Endothelial cell of umbilical vein (primary cell): Measurements from ENCODE around the gene ZNF57. TPM values are rescaled to one million over a fixed set of nuclear protein-coding genes. Genes with fewer than 3 reads are reported as not detected.

Experiments
- BruUV-seq: library from RNA; stranded (reverse); fragments of 400-500 nt; replicated peaks from 2 replicates; lab custom pipeline; 2021; lab: Mats Ljungman, UMichigan
- CTCF ChIA-PET: fragments of 300-600, 350-600 bp; sonication (Branson Sonifier 250); formaldehyde crosslinking; loops from one replicate; lab custom pipeline; 2021; ENCODE audit warnings: antibody characterized with exemption, inconsistent platforms; lab: Charles Lee
- POLR2A ChIA-PET: fragments of 300-600, 350-600 bp; sonication (Branson Sonifier 250); formaldehyde crosslinking; loops from one replicate; lab custom pipeline; 2021; ENCODE audit warnings: antibody characterized with exemption, inconsistent platforms; lab: Charles Lee
- DNase-seq: peaks from one replicate; pipeline ENCODE4 v3.0.0-alpha.2; 2011; ENCODE audit warnings: low read depth, low spot score
- FAIRE-seq: peaks from 2 replicates; lab custom pipeline; 2011; peaks lifted over from hg19 to GRCh38; lab: Jason Lieb, UNC
- H2AFZ ChIP-seq: 2 replicates; pipeline ENCODE4 v1.6.0; 2012; ENCODE audit warnings: low read depth, low read length, control low read depth, inconsistent platforms
- H3K27ac ChIP-seq: 2 replicates; pipeline ENCODE4 v1.5.1; 2011; ENCODE audit warnings: low read depth, mild to moderate bottlenecking, control low read depth, low read length, moderate library complexity; ENCODE audit not compliant: insufficient read depth
- H3K27me3 ChIP-seq, 2 experiments: 2 replicates each; pipeline versions ENCODE4 v1.6.0 to v1.6.1; 2011; ENCODE audit warnings: low read length in 2 of 2, mixed read lengths in 1 of 2; ENCODE audit not compliant: control insufficient read depth in 2 of 2, insufficient read depth in 2 of 2
- H3K36me3 ChIP-seq, 2 experiments: 2 replicates in 1 of 2; 3 replicates in 1 of 2; pipeline ENCODE4 v1.5.1; 2011; ENCODE audit warnings: low read length in 2 of 2, mild to moderate bottlenecking in 1 of 2, moderate library complexity in 1 of 2; ENCODE audit not compliant: control insufficient read depth in 2 of 2, insufficient read depth in 2 of 2; ENCODE audit errors: extremely low read depth in 1 of 2
- H3K4me1 ChIP-seq: 3 replicates; pipeline ENCODE4 v1.5.1; 2011; ENCODE audit warnings: mild to moderate bottlenecking, low read length; ENCODE audit not compliant: control insufficient read depth, insufficient read depth; ENCODE audit errors: extremely low read depth
- H3K4me2 ChIP-seq: 2 replicates; pipeline ENCODE4 v1.6.1; 2011; ENCODE audit warnings: low read length, control low read depth, mixed read lengths; ENCODE audit not compliant: insufficient read depth
- H3K4me3 ChIP-seq, 3 experiments: fragments of 200-600 bp in 1 of 3; sonication (generic), shearing (Covaris generic) in 1 of 3; replicated peaks in 1 of 3; 2 replicates each; pipeline ENCODE4 v1.5.1; 2011 to 2016; ENCODE audit warnings: control low read depth in 3 of 3, low read length in 3 of 3, mild to moderate bottlenecking in 2 of 3, inconsistent platforms in 1 of 3, low read depth in 1 of 3, moderate library complexity in 1 of 3; ENCODE audit not compliant: insufficient read depth in 1 of 3
- H3K79me2 ChIP-seq: 2 replicates; pipeline ENCODE4 v1.6.0; 2012; ENCODE audit warnings: low read length, inconsistent platforms; ENCODE audit not compliant: control insufficient read depth, insufficient read depth
- H3K9ac ChIP-seq: replicated peaks from 2 replicates; pipeline ENCODE3; 2011; ENCODE audit warnings: low read length, control low read depth; ENCODE audit not compliant: insufficient read depth; ENCODE audit errors: extremely low read depth
- H3K9me1 ChIP-seq: replicated peaks from 3 replicates; pipeline ENCODE4 v1.6.0; 2011; ENCODE audit warnings: mild to moderate bottlenecking, low read length; ENCODE audit not compliant: control insufficient read depth, insufficient read depth; ENCODE audit errors: extremely low read depth
- H3K9me3 ChIP-seq: replicated peaks from 2 replicates; pipeline ENCODE4 v1.5.1; 2012; ENCODE audit warnings: low read length, inconsistent platforms; ENCODE audit not compliant: control insufficient read depth, insufficient read depth
- H4K20me1 ChIP-seq: replicated peaks from 2 replicates; pipeline ENCODE3; 2011; ENCODE audit warnings: mild to moderate bottlenecking, low read length; ENCODE audit not compliant: control insufficient read depth, insufficient read depth; ENCODE audit errors: extremely low read depth
- EZH2 ChIP-seq: IDR thresholded peaks from 2 replicates; pipeline ENCODE4 v1.6.1; 2012; ENCODE audit warnings: borderline replicate concordance, low read depth, mild to moderate bottlenecking, moderate library complexity, low read length, inconsistent platforms; ENCODE audit not compliant: severe bottlenecking
- FOS ChIP-seq: IDR thresholded peaks from 2 replicates; pipeline ENCODE4 v1.6.1; 2011; ENCODE audit warnings: mild to moderate bottlenecking, low read length, moderate library complexity, borderline replicate concordance; ENCODE audit not compliant: insufficient read depth
- GATA2 ChIP-seq: IDR thresholded peaks from 2 replicates; pipeline ENCODE4 v1.7.0; 2011; ENCODE audit warnings: low read depth, mild to moderate bottlenecking, moderate library complexity, mixed read lengths, low read length; ENCODE audit not compliant: insufficient read length, insufficient read depth
- JUN ChIP-seq: IDR thresholded peaks from 2 replicates; pipeline ENCODE4 v1.6.1; 2011; ENCODE audit warnings: borderline replicate concordance, low read depth; ENCODE audit not compliant: insufficient read length, insufficient read depth
- MYC ChIP-seq: IDR thresholded peaks from one replicate; pipeline ENCODE4 v1.6.1; 2011; ENCODE audit warnings: mild to moderate bottlenecking, low read depth, low read length
- POLR2A ChIP-seq: IDR thresholded peaks from 2 replicates; pipeline ENCODE4 v1.6.1; 2012; ENCODE audit warnings: low read depth, mild to moderate bottlenecking, control low read depth, low read length
- POLR2AphosphoS5 ChIP-seq: IDR thresholded peaks from 2 replicates; pipeline ENCODE4 v1.6.1; 2012; ENCODE audit warnings: low read depth, mild to moderate bottlenecking, control low read depth, low read length, moderate library complexity; ENCODE audit not compliant: insufficient read depth
- dilution Hi-C: fragments of 300-500 bp; cut with MboI; formaldehyde crosslinking; loops from one replicate; pipeline ENCODE4 v1.15.0; 2019; ENCODE audit warnings: low sequenced_read_pairs; ENCODE audit not compliant: extremely low pct_ligation_motif_present
- intact Hi-C: fragments of 100-400 bp; cut with micrococcal nuclease; formaldehyde crosslinking; loops from one replicate; pipeline ENCODE4 v1.10.0; 2022
- polyA plus RNA-seq, 4 experiments: library from polyadenylated mRNA; depleted of rRNA in 3 of 4; stranded (reverse) in 3 of 4; unstranded in 1 of 4; fragments of >200 nt; gene quantifications; 2 replicates each; pipeline versions ENCODE4 v1.2.1 to v1.2.3, GENCODE V29; 2011 to 2012; ENCODE audit warnings: missing spikeins in 1 of 4
- total RNA-seq: library from RNA; stranded (reverse); gene quantifications from 2 replicates; pipeline ENCODE4 v1.2.3, GENCODE V29; 2021
- TF ChIP-seq, protein P1 (sequence below), 2 donors: IDR thresholded peaks; 1 replicate in 1 of 2; 2 replicates in 1 of 2; pipeline ENCODE4 v1.5.1; 2011; ENCODE audit warnings: low read length in 2 of 2, mild to moderate bottlenecking in 2 of 2, moderate library complexity in 2 of 2, control low read depth in 1 of 2, inconsistent platforms in 1 of 2, low read depth in 1 of 2; ENCODE audit not compliant: insufficient read depth in 1 of 2; ENCODE audit errors: extremely low read depth in 1 of 2
- TF ChIP-seq, protein P2 (sequence below): IDR thresholded peaks from 2 replicates; pipeline ENCODE4 v1.6.1; 2011; ENCODE audit not compliant: insufficient read depth, insufficient read length

Gene ZNF57
- total and polyA plus RNA-seq, 2 donors (not counting 3 experiments of a cell fraction or from before 2014, with no cell fraction given) = 2.0 to 3.6 TPM

DNA sequence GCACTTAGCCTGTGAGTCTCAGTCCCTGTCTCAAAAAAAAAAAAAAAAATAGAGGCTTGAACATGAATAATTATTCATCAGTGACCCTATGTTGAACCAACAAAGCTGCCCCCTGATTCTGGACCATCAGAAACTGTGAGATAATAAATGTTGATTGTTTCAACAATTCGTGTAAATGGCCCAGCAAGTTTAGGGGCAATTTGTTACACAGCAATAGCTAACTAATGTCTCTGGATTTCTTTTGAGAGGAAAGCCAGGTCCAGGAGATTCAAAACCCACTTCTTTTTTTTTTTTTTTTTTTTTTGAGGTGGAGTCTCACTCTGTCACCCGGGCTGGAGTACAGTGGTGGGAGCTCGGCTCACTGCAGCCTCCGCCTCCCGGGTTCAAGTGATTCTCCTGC, 64.1 kb downstream of the ZNF57 start:
- H2AFZ ChIP-seq = no peak overlapping the region
- no TSS peak for BruUV-seq
- ChIA-PET CTCF (interaction anchor here (1.1 to 11.0 kb wide), 5 partner anchors 14 to 165 kb away, joined by 3 to 200 read pairs (median 9); no protein-coding TSS in a partner anchor), POLR2A (no interaction called here)
- DNase-seq (no peak), FAIRE-seq (no peak)
- intact Hi-C loops = no loop called here
- H3K27ac ChIP-seq = no peak overlapping the region
- no peaks in the 10 kb centered on the region for H3K9me1 ChIP-seq
- no peaks in the 10 kb centered on the region for H3K9me3 ChIP-seq
- dilution Hi-C loops = no loop called here
- H3K9ac ChIP-seq = no peak overlapping the region
- no peaks in the 10 kb centered on the region for H3K36me3 ChIP-seq
- no peak overlapping the region for H3K4me3 ChIP-seq
- H3K79me2 ChIP-seq = no peaks in the 10 kb centered on the region
- no peaks in the 10 kb centered on the region for H4K20me1 ChIP-seq
- no peaks in the 10 kb centered on the region for H3K27me3 ChIP-seq
- no peak overlapping the region for H3K4me2 ChIP-seq
- no peak for TF ChIP-seq JUN
- H3K4me1 ChIP-seq = peaks cover 7% of the 10 kb centered on the region

DNA sequence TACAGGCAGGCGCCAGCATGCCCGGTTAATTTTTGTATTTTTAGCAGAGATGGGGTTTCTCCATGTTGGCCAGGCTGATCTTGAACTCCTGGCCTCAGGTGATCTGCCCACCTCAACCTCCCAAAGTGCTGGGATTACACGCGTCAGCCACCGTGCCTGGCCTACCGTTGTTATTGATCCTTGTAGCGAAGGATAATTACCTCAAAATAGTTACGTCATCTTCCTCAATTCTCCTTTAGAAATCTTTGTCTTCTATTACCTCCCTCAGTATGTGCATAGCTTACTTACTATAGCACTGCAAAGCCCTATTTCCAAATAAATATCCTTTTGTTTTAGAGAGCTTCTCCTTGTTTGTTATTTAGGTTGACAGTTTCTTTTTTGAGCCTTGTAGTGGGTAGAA, 67.2 kb downstream of the ZNF57 start:
- Histone ChIP-seq H3K4me1 (peaks cover 23% of the 10 kb centered on the region), H3K9me3 (no peaks in the 10 kb centered on the region), H3K9ac (no peak overlapping the region), H3K27ac (no peak overlapping the region), H4K20me1 (no peaks in the 10 kb centered on the region), H3K9me1 (no peaks in the 10 kb centered on the region), H2AFZ (no peak overlapping the region), H3K4me3 (no peak overlapping the region), H3K27me3 (no peaks in the 10 kb centered on the region), H3K36me3 (no peaks in the 10 kb centered on the region), H3K4me2 (no peak overlapping the region), H3K79me2 (no peaks in the 10 kb centered on the region)
- dilution Hi-C loops (no loop called here), intact Hi-C loops (loop anchor here (2.0 kb wide), 1 partner anchor 15 kb away; no protein-coding TSS in a partner anchor)
- CTCF ChIA-PET = interaction anchor here (1.0 to 3.3 kb wide), 5 partner anchors 10 to 136 kb away, joined by 3 to 27 read pairs (median 5); no protein-coding TSS in a partner anchor
- no peak for FAIRE-seq
- TF ChIP-seq EZH2 (no peak), GATA2 (no peak), POLR2A (no peak), MYC (no peak), JUN (no peak), FOS (no peak), POLR2AphosphoS5 (no peak)
- TF ChIP-seq, protein P1, sequence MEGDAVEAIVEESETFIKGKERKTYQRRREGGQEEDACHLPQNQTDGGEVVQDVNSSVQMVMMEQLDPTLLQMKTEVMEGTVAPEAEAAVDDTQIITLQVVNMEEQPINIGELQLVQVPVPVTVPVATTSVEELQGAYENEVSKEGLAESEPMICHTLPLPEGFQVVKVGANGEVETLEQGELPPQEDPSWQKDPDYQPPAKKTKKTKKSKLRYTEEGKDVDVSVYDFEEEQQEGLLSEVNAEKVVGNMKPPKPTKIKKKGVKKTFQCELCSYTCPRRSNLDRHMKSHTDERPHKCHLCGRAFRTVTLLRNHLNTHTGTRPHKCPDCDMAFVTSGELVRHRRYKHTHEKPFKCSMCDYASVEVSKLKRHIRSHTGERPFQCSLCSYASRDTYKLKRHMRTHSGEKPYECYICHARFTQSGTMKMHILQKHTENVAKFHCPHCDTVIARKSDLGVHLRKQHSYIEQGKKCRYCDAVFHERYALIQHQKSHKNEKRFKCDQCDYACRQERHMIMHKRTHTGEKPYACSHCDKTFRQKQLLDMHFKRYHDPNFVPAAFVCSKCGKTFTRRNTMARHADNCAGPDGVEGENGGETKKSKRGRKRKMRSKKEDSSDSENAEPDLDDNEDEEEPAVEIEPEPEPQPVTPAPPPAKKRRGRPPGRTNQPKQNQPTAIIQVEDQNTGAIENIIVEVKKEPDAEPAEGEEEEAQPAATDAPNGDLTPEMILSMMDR (IDR thresholded peaks at IDR 0.05; ENCODE audit: extremely low read depth in 1 of 2, insufficient read depth in 1 of 2, low read depth in 1 of 2, low read length in 2 of 2) = no peak
- TF ChIP-seq, protein P2, sequence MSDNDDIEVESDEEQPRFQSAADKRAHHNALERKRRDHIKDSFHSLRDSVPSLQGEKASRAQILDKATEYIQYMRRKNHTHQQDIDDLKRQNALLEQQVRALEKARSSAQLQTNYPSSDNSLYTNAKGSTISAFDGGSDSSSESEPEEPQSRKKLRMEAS = no peak
- no TSS peak for BruUV-seq
- POLR2A ChIA-PET = no interaction called here
- DNase-seq = no peak
